Prostate gland (tissue), 2 donors: Measurements from ENCODE around the gene ANKEF1.

Experiments
- CTCF ChIP-seq, 4 experiments: fragments of 200-600 bp in 2 of 4; fragments of 450-650 bp in 2 of 4; sonication (generic) in 2 of 4; IDR thresholded peaks; 1 replicate in 3 of 4; 2 replicates in 1 of 4; pipeline ENCODE4 v1.5.1; 2016 to 2019; ENCODE audit warnings: antibody characterized with exemption in 4 of 4, mild to moderate bottlenecking in 2 of 4, moderate library complexity in 2 of 4
- POLR2A ChIP-seq: fragments of 450-650 bp; IDR thresholded peaks from one replicate; pipeline ENCODE4 v1.6.1; 2016; ENCODE audit warnings: antibody characterized with exemption, mild to moderate bottlenecking
- POLR2AphosphoS5 ChIP-seq: sonication (generic); formaldehyde crosslinking; IDR thresholded peaks from one replicate; pipeline ENCODE4 v1.6.1; 2017; ENCODE audit warnings: antibody characterized with exemption

- TF ChIP-seq POLR2A (no peak), CTCF (IDR thresholded peaks at IDR 0.05) (no peak), POLR2AphosphoS5 (no peak)
These were observed 41.6 kb downstream of the ANKEF1 start for GRCh38 chr20:10076126-10077080.
